ENCODE data around the gene LTV1.
A peak's percentile ranks its signal among the peaks of the same experiment; 100 is the strongest.
"Not testable (repeated sequence)": the region's sequence is repeated elsewhere in the genome, so short reads cannot be mapped to it uniquely, and the experiment has no call there.

Gene LTV1, protein sequence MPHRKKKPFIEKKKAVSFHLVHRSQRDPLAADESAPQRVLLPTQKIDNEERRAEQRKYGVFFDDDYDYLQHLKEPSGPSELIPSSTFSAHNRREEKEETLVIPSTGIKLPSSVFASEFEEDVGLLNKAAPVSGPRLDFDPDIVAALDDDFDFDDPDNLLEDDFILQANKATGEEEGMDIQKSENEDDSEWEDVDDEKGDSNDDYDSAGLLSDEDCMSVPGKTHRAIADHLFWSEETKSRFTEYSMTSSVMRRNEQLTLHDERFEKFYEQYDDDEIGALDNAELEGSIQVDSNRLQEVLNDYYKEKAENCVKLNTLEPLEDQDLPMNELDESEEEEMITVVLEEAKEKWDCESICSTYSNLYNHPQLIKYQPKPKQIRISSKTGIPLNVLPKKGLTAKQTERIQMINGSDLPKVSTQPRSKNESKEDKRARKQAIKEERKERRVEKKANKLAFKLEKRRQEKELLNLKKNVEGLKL

GRCh38 chr6:143842902-143843676, at the start of gene LTV1:
TSS of gene LTV1 (plus strand) at chr6:143843338. CDS start at chr6:143843478, 140 bp downstream.
- Histone ChIP-seq H3K27me3 (replicated peaks) (no peaks in the 10 kb centered on the region), H3K4me3 (ENCODE audit: low read depth, low read length) (peak within 1 kb of the TSS; percentile 94), H3K36me3 (replicated peaks) (peaks cover 27% of the 10 kb centered on the region), H3K27ac (peak within 1 kb of the TSS; percentile 87)
- TF ChIP-seq, protein P1, sequence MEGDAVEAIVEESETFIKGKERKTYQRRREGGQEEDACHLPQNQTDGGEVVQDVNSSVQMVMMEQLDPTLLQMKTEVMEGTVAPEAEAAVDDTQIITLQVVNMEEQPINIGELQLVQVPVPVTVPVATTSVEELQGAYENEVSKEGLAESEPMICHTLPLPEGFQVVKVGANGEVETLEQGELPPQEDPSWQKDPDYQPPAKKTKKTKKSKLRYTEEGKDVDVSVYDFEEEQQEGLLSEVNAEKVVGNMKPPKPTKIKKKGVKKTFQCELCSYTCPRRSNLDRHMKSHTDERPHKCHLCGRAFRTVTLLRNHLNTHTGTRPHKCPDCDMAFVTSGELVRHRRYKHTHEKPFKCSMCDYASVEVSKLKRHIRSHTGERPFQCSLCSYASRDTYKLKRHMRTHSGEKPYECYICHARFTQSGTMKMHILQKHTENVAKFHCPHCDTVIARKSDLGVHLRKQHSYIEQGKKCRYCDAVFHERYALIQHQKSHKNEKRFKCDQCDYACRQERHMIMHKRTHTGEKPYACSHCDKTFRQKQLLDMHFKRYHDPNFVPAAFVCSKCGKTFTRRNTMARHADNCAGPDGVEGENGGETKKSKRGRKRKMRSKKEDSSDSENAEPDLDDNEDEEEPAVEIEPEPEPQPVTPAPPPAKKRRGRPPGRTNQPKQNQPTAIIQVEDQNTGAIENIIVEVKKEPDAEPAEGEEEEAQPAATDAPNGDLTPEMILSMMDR (IDR thresholded peaks at IDR 0.05; ENCODE audit: low read depth, low read length, missing control alignments), result no peak
- in situ Hi-C loops (cut with HindIII; ENCODE audit: low pct_ligation_motif_present, low sequenced_read_pairs), result no loop called here
- DNase-seq, result peak; percentile 96

- H3K27me3 ChIP-seq (replicated peaks); DNase-seq; H3K4me3 ChIP-seq (ENCODE audit: low read depth, low read length); in situ Hi-C loops (cut with HindIII; ENCODE audit: low pct_ligation_motif_present, low sequenced_read_pairs); H3K27ac ChIP-seq; H3K36me3 ChIP-seq (replicated peaks): not testable (repeated sequence)
These were observed 46.6 kb upstream of the LTV1 start for GRCh38 chr6:143796551-143796950.

DNA sequence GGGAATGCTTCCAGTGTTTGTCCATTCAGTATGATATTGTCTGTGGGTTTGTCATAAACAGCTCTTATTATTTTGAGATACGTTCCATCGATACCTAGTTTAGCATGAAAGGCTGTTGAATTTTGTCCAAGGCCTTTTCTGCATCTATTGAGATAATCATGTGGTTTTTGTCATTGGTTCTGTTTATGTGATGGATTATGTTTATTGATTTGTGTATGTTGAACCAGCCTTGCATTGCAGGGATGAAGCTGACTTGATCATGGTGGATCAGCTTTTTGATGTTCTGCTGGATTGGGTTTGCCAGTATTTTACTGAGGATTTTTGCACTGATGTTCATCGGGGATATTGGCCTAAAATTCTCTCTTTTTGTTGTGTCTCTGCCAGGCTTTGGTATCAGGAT, 44.7 kb upstream of the LTV1 start:
- H3K4me3 ChIP-seq (ENCODE audit: low read depth, low read length); H3K27ac ChIP-seq; in situ Hi-C loops (cut with HindIII; ENCODE audit: low pct_ligation_motif_present, low sequenced_read_pairs); H3K27me3 ChIP-seq (replicated peaks); H3K36me3 ChIP-seq (replicated peaks); DNase-seq: not testable (repeated sequence)

DNA sequence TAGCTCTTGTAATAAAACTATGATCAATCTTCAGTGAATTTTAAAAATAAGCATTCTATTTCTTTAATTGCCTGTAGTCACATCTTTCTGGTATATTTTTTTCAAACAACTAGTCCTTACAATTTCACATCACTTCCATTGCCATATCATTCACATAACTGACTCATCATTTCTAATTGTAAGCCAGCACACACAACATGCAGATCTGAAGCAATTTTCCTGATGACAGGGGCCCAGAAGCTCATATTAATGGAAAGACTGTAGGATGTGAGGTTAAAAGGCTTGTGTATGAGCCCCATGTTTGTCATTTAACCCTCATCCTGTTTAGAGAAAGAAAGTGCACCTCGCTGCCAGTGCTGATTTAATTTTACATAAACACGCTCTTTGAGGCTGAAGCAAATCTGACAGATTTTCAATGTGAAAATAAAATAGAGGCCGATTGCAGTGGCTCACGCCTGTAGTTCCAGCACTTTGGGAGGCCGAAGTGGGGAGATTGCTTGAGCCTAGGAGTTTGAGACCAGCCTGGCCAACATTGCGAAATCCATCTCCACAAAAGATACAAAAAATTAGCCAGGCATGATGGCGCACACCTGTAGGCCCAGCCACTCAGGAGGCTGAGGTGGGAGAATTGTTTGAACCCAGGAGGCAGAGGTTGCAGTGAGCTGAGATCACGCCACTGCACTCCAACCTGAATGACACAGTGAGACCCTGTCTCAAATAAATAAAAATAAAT, 40.1 kb upstream of the LTV1 start:
- in situ Hi-C loops (cut with HindIII; ENCODE audit: low pct_ligation_motif_present, low sequenced_read_pairs), result no loop called here
- H3K36me3 ChIP-seq (replicated peaks), result no peaks in the 10 kb centered on the region
- no peak overlapping the region for H3K4me3 ChIP-seq (ENCODE audit: low read depth, low read length)
- TF ChIP-seq, protein P1 (IDR thresholded peaks at IDR 0.05; ENCODE audit: low read depth, low read length, missing control alignments), result no peak
- no peak for DNase-seq
- no peaks in the 10 kb centered on the region for H3K27me3 ChIP-seq (replicated peaks)
- no peak overlapping the region for H3K27ac ChIP-seq

GRCh38 chr6:143803769-143804568, 39.2 kb upstream of the LTV1 start:
- Histone ChIP-seq H3K27me3 (replicated peaks) (no peaks in the 10 kb centered on the region), H3K4me3 (ENCODE audit: low read depth, low read length) (no peak overlapping the region), H3K36me3 (replicated peaks) (no peaks in the 10 kb centered on the region), H3K27ac (no peak overlapping the region)
- no peak for DNase-seq
- TF ChIP-seq, protein P1 (IDR thresholded peaks at IDR 0.05; ENCODE audit: low read depth, low read length, missing control alignments), result no peak
- in situ Hi-C loops (cut with HindIII; ENCODE audit: low pct_ligation_motif_present, low sequenced_read_pairs), result no loop called here

DNA sequence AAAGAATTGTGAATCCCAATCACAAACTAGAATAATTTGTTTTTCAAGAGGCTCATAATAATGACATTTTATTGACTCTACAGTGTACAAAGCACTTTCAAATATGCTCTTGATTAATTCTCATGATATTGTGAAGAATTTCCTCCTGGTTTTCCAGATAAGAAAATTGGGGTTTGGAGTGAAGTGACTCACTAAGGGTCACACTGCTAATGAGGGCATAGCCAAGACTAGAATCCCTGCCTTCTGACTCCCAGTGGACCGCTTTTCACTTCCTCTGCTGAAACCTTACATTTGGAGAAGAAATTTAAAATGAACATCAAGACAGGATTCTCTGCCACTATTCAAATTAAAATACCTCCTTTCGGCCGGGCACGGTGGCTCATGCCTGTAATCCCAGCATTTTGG, 38.3 kb upstream of the LTV1 start:
- TF ChIP-seq, protein P1 (IDR thresholded peaks at IDR 0.05; ENCODE audit: low read depth, low read length, missing control alignments), result no peak

More for the DNA sequence above, 38.3 kb upstream of the LTV1 start:
- Histone ChIP-seq H3K27me3 (replicated peaks) (no peaks in the 10 kb centered on the region), H3K27ac (peak overlapping the region; percentile 75), H3K4me3 (ENCODE audit: low read depth, low read length) (no peak overlapping the region), H3K36me3 (replicated peaks) (no peaks in the 10 kb centered on the region)
- peak; percentile 15 for DNase-seq
- in situ Hi-C loops (cut with HindIII; ENCODE audit: low pct_ligation_motif_present, low sequenced_read_pairs), result no loop called here
